NCI-H146 treated with DMSO at 0.1 percent for 48 hours (cell line): ENCODE results near the gene MSL3B.
"Not testable (repeated sequence)": the region's sequence is repeated elsewhere in the genome, so short reads cannot be mapped to it uniquely, and the experiment has no call there.

ENCODE experiments used
- DNase-seq: peaks from one replicate; lab custom pipeline; 2025; ENCODE audit not compliant: unreplicated experiment; lab: John Stamatoyannopoulos, UW

Gene MSL3B

GRCh38 chr2:233867993-233868532 is at the start of gene MSL3B:
Gene MSL3B (minus strand): TSS chr2:233868386.
- DNase-seq: peak; percentile 2

DNA sequence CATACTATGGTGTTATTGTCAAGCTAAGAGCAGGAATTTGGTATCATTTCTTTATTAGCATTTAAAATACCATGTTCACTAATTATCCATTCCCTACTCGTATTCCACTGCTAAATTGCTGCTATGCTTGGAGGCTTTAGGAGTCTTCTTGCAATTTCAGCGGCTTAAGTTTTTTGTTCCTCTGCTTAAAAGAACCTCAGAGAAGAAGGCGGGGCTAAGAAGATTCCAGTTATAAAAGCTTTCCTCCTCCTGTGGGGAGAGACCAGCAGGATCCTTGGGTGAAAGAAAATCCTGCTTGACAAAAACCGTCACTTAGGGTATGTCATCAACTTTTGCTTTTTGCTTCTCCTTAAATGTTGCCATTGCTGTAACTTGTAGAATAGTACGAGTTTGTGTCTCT is 48.9 kb upstream of the MSL3B start, which contains the start of gene TRPM8:
TRPM8 (plus strand) TSS at position 258 of the 400 bp plus-strand sequence. CDS start 9,165 bp downstream, outside the sequence.
- DNase-seq: no peak

DNA sequence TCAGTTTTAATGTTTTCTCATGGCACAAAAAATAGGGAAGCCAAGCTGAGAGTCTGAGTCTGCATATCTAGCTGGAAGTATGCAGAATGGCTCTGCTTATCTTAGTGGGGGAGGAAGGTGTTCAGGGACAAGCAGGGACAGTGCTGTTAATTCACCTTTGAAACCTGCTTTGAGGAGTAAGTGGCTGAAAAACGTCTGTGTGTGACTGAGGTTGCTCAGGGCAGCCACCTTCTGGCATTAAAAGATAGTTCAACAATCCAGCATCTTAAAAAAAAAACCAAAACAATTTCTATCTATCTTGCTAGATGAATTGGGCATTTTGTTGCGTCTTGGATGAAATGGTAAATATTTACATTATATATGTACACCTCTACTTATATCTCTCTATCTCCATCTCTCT is 46.9 kb upstream of the MSL3B start:
- no peak for DNase-seq

- DNase-seq: no peak
These were observed 44.7 kb upstream of the MSL3B start for GRCh38 chr2:233912691-233913423.

DNA sequence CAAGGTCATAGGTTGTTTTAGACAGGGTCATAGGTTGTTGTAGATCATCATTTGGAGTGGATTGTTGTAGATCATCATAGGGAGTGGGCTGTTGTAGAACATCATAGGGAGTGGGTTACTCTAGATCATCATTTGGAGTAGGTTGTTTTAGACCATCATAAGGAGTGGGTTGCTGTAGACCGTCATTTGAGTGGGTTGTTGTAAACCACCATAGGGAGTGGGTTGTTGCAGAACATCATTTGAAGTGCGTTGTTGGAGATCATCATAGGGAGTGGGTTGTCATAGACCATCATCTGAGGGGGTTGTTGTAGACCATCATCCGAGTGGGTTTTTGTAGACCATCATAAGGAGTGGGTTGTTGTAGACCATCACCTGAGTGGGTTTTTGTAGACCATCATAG is 39.4 kb upstream of the MSL3B start:
- DNase-seq: no peak

GRCh38 chr2:233905945-233906344 is 37.8 kb upstream of the MSL3B start:
- no peak for DNase-seq

- no peak for DNase-seq
These were observed 33.7 kb upstream of the MSL3B start for GRCh38 chr2:233901884-233902283.

- DNase-seq: no peak
These were observed 33.2 kb upstream of the MSL3B start for GRCh38 chr2:233901367-233901766.

GRCh38 chr2:233896253-233896652 is 28.1 kb upstream of the MSL3B start:
- not testable (repeated sequence) for DNase-seq

- no peak for DNase-seq
These were observed 24.6 kb upstream of the MSL3B start for GRCh38 chr2:233892793-233893192.

DNA sequence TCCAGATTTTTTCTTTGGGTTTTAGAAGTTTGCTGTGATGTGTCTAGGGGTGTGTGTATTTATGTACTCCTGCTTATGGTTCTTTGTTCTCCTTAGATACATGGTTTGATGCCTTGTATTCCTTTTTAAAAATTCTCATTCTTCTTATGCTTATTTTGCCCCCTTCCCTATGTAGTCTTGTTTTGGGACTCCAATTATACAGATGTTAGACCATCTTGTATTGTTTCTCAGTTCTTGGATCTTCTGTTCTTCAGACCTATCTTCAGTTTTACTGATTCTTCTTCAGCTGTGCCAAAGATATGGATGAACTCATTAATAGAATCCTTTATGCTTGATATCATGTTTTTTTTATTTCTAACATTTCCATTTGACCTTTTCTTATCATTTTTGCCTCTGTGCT is 14.2 kb upstream of the MSL3B start:
- DNase-seq: no peak

GRCh38 chr2:233872125-233872524 is 3.9 kb upstream of the MSL3B start:
- not testable (repeated sequence) for DNase-seq

GRCh38 chr2:233871432-233871831 is 3.2 kb upstream of the MSL3B start:
- no peak for DNase-seq

DNA sequence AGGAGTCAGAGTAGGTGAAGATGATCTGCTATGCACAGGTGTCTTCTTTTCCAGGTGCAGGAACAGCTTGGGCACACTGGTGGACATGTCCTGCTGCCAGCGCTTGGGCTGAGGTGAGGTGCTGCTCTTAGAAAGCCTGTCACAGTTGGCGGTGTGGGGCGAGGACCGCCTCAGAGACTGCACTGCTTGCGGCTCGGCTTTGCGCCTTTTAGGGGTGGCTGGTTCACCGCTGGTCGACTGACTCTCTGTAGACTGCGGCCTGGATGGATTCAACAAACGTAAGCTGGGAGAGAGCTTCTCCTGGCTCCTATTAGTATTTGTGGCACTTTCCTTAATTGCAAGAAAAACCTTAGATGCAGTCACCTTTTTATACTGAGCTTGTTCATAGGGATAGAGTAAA is 1.7 kb downstream of the MSL3B start:
- DNase-seq: no peak

DNA sequence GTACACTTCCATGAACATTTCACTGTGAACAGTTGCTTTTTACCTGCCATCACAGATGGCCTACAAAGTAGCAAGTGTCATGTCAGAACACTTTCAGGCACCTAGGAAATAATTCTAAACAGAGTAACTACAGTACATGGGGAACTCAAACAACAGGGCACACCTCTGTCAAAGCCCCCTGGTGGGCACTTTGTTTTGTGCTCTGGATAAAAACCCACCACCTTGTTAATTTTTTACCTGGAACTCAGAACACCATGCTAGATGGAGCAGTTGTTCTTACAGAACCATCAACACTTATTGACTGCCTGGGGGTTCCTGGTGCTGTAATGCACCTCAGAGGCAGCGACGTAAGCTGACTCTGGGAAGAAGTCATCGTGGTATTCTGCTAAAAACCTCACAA is 2.3 kb downstream of the MSL3B start:
- no peak for DNase-seq

GRCh38 chr2:233862261-233862768 is 5.9 kb downstream of the MSL3B start:
- DNase-seq: no peak

DNA sequence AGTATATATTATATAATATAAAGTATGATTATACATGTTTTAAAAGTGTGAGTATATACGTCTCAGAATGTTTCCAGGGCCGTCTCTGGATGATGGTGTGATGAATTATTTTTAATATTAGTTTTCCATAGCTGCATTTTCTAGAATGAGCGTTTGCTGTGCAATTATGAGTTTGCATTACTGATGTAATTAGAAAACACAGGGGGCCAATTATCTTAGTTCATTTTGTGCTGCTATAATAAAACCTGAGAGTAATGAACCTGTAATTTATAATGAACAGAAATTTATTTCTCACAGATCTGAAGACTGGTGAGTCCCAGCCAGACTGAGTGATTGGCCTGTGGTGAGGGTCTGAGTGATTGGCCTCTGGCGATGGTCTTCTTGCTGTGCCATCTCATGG is 9.9 kb downstream of the MSL3B start:
- DNase-seq: no peak

- peak; percentile 22 for DNase-seq
These were observed 10.6 kb downstream of the MSL3B start for GRCh38 chr2:233857511-233858141.

- no peak for DNase-seq
These were observed 12.0 kb downstream of the MSL3B start for GRCh38 chr2:233856184-233856583.

GRCh38 chr2:233855345-233855744 is 12.8 kb downstream of the MSL3B start:
- DNase-seq: no peak

GRCh38 chr2:233854241-233854981 is 13.8 kb downstream of the MSL3B start, which contains the start of gene HJURP:
Gene HJURP (minus strand): TSS chr2:233854535. CDS start chr2:233854500, 35 bp downstream.
- DNase-seq: peak; percentile 89
